VCaP (cell line): ENCODE results near the gene KLHL10.
"Not testable (repeated sequence)": the region's sequence is repeated elsewhere in the genome, so short reads cannot be mapped to it uniquely, and the experiment has no call there.

Experiments used
- H3K27ac ChIP-seq: fragments of 450-650 bp; 2 replicates; pipeline ENCODE4 v1.5.1; 2017
- TF ChIP-seq, protein P1 (sequence below): fragments of 450-650 bp; conservative IDR thresholded peaks from 2 replicates; pipeline ENCODE4 v1.5.1; 2017; ENCODE audit warnings: mild to moderate bottlenecking, moderate library complexity

Gene KLHL10

DNA sequence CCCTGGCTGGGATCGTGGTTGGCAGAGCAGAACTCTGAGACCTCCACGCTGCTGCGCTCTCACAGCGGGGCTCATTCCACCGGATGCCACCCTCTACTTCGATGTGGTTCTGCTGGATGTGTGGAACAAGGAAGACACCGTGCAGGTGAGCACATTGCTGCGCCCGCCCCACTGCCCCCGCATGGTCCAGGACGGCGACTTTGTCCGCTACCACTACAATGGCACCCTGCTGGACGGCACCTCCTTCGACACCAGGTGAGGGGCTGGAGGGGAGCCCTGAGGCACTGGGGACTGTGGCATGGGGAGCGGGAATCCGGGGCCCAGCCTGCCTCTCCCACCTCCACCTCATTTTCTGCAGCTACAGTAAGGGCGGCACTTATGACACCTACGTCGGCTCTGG lies 19.6 kb upstream of the KLHL10 start:
- no peak overlapping the region for H3K27ac ChIP-seq
- TF ChIP-seq, protein P1, sequence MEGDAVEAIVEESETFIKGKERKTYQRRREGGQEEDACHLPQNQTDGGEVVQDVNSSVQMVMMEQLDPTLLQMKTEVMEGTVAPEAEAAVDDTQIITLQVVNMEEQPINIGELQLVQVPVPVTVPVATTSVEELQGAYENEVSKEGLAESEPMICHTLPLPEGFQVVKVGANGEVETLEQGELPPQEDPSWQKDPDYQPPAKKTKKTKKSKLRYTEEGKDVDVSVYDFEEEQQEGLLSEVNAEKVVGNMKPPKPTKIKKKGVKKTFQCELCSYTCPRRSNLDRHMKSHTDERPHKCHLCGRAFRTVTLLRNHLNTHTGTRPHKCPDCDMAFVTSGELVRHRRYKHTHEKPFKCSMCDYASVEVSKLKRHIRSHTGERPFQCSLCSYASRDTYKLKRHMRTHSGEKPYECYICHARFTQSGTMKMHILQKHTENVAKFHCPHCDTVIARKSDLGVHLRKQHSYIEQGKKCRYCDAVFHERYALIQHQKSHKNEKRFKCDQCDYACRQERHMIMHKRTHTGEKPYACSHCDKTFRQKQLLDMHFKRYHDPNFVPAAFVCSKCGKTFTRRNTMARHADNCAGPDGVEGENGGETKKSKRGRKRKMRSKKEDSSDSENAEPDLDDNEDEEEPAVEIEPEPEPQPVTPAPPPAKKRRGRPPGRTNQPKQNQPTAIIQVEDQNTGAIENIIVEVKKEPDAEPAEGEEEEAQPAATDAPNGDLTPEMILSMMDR: no peak

DNA sequence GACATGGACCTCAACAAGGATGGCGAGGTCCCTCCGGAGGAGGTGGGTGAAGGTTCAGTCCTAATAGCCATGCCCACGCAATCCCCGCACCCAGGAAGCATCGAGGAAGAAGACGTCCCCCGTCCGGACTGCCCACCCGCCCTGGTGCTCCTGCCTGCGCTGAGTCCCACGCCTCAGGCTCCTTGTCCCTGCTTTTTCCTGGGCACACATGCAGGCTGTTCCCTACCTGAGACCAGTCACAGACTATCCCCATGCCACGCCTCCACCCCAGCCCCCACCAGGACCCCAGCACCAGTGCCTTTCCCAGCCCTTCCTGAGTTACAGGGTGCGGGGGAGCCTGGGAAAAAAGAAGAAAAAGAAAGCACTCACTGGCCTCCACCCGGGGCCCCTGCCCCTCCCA lies 15.8 kb upstream of the KLHL10 start:
- H3K27ac ChIP-seq: no peak overlapping the region
- TF ChIP-seq, protein P1: no peak

DNA sequence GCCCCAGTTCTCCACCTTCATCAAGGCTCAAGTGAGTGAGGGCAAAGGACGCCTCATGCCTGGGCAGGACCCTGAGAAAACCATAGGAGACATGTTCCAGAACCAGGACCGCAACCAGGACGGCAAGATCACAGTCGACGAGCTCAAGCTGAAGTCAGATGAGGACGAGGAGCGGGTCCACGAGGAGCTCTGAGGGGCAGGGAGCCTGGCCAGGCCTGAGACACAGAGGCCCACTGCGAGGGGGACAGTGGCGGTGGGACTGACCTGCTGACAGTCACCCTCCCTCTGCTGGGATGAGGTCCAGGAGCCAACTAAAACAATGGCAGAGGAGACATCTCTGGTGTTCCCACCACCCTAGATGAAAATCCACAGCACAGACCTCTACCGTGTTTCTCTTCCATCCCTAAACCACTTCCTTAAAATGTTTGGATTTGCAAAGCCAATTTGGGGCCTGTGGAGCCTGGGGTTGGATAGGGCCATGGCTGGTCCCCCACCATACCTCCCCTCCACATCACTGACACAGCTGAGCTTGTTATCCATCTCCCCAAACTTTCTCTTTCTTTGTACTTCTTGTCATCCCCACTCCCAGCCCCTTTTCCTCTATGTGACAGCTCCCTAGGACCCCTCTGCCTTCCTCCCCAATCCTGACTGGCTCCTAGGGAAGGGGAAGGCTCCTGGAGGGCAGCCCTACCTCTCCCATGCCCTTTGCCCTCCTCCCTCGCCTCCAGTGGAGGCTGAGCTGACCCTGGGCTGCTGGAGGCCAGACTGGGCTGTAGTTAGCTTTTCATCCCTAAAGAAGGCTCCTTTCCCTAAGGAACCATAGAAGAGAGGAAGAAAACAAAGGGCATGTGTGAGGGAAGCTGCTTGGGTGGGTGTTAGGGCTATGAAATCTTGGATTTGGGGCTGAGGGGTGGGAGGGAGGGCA lies 15.1 kb upstream of the KLHL10 start:
- TF ChIP-seq, protein P1: no peak
- no peak overlapping the region for H3K27ac ChIP-seq

DNA sequence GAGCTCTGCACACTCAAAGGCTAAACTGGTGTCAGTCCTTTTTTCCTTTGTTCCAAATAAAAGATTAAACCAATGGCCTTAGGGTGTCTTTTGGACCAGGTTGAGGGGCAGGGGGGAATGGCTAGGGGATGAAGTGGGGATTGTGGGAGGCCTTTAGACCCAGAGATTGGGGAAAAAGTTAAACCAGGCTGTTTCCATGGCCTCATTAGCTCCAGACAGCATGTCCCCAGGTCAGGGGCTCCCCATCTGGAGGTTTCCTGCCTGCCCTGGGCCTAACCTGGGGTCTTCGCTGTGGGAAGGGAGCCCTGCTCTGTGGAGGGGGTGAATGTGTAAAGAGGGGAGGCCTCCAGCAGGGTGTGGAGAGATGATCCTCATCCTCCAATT lies 14.5 kb upstream of the KLHL10 start:
- H3K27ac ChIP-seq: no peak overlapping the region
- TF ChIP-seq, protein P1: no peak

DNA sequence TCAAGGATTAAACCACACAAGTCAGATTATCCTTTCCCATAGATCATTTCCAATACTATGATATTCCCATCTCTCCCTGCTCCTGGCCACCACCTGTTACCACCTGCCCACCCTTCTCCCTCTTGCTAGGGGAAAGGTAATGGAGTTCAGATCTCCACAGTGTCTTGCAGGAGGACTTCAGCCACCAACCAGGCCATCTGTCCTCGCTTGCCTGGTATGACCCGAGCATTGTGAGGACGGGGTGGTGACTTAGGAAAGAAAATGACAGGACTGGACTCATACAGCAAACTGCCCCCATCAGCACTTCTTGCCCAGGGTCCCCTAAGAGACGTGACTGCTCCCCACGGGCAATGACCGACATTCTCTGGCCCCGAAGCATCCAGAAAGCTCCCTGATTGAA lies 14.0 kb upstream of the KLHL10 start:
- no peak overlapping the region for H3K27ac ChIP-seq
- TF ChIP-seq, protein P1: no peak

DNA sequence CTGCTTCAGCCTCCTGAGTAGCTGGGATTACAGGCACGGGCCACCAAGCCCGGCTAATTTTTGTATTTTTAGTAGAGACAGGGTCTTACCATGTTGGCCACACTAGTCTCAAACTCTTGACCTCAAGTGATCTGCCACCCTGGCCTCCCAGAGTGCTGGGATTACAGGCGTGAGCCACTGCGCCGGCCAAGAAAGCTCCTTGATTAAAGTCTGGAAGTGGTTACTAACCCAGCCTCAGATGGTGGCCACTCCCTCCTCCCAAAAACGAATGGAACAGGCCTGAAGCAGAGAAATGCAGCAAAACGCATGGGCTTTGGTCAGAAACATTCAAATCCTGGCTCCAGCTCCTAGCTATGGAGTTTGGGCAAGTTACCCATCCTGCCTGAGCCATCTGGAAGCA lies 13.5 kb upstream of the KLHL10 start:
- no peak overlapping the region for H3K27ac ChIP-seq
- TF ChIP-seq, protein P1: no peak

DNA sequence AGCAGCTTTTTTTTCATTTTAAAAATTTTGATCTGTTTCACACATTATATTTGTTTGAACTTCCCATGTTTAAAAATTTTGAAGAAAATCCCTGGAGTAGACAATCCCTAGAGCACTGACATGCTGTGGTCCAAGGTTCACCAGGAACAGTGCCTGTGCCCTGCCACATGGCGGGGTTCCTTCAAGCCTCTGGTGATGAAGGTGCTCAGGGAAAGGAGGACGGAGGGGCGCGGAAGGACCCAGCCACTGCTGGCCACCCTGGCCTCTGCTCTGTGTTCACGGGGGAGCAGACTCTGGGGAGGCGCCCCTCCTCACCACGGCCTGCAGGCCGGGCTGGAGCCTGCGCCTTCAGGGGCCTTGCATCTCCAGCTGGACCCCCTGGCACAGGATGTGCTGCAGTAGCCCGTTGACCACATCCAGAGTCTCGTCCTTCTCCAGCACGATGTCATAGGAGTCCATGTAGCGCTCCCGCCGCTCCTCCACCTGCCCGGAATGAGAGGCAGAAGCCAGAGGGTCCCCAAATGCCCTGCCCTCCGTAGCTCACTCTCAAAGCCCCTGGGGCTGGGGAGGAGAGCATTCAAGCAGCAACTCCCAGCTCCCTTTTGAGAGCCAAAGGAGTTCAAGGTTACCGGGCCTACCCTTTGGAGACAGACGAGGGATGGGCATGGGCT lies 12.3 kb upstream of the KLHL10 start:
- no peak overlapping the region for H3K27ac ChIP-seq
- TF ChIP-seq, protein P1: no peak

DNA sequence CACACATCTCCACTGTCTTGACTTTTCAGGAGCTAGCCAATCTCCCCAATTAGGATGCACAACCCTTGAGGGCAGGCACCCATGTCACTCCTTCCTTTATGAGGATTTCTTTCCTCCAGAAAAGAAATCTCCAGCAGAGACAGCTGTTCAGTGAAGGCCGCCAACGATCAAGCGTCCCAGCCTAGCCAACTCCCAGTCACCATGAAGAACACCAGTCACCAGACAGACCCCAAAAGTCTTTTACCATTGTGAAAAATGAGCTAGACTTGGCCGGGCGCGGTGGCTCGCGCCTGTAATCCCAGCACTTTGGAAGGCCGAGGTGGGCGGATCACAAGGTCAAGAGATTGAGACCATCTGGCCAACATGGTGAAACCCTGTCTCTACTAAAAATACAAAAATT lies 7.7 kb upstream of the KLHL10 start:
- not testable (repeated sequence) for H3K27ac ChIP-seq
